H1 (cell line): ENCODE results near the gene CACNB2. TPM values are rescaled to one million over a fixed set of nuclear protein-coding genes. Genes with fewer than 3 reads are reported as not detected.

Experiments
- CTCF ChIA-PET: fragments of 300-600 bp; sonication (Branson Sonifier 250); formaldehyde crosslinking; loops from one replicate; lab custom pipeline; 2021; ENCODE audit not compliant: partially characterized antibody; lab: Charles Lee
- POLR2A ChIA-PET: fragments of 300-600 bp; sonication (Branson Sonifier 250); formaldehyde crosslinking; loops from one replicate; lab custom pipeline; 2021; ENCODE audit warnings: inconsistent platforms; ENCODE audit not compliant: partially characterized antibody; lab: Charles Lee
- DNase-seq, 2 experiments: peaks; one replicate each; pipeline versions ENCODE4 v3.0.0 to v3.0.0-alpha.2; 2010 to 2022; ENCODE audit warnings: low spot score in 2 of 2, low read depth in 1 of 2, mixed read lengths in 1 of 2
- FAIRE-seq: peaks from 2 replicates; lab custom pipeline; 2011; peaks lifted over from hg19 to GRCh38; lab: Jason Lieb, UNC
- H2AFZ ChIP-seq: 2 replicates; pipeline ENCODE4 v1.8.1; 2012; ENCODE audit warnings: low read length, inconsistent platforms
- H2AK5ac ChIP-seq: 2 replicates; pipeline ENCODE4 v1.6.1; 2013; ENCODE audit warnings: low read depth, low read length
- H2BK120ac ChIP-seq: replicated peaks from 2 replicates; pipeline ENCODE3; 2013; ENCODE audit warnings: low read depth, low read length, inconsistent platforms
- H2BK12ac ChIP-seq: 2 replicates; pipeline ENCODE4 v1.6.1; 2013; ENCODE audit warnings: low read depth, low read length
- H2BK15ac ChIP-seq: 2 replicates; pipeline ENCODE4 v1.6.1; 2013; ENCODE audit warnings: low read length
- H2BK20ac ChIP-seq: 2 replicates; pipeline ENCODE4 v1.6.1; 2013; ENCODE audit warnings: low read length
- H2BK5ac ChIP-seq: 2 replicates; pipeline ENCODE4 v1.6.1; 2013; ENCODE audit warnings: low read depth, low read length
- H3K14ac ChIP-seq: 2 replicates; pipeline ENCODE4 v1.6.1; 2013; ENCODE audit warnings: inconsistent platforms; ENCODE audit not compliant: insufficient read length
- H3K18ac ChIP-seq: 2 replicates; pipeline ENCODE4 v1.6.1; 2013; ENCODE audit warnings: low read length; ENCODE audit errors: extremely low read depth
- H3K23ac ChIP-seq: 2 replicates; pipeline ENCODE4 v1.6.1; 2013; ENCODE audit warnings: inconsistent platforms; ENCODE audit not compliant: insufficient read length
- H3K23me2 ChIP-seq: 2 replicates; pipeline ENCODE4 v1.6.1; 2013; ENCODE audit warnings: low read depth, low read length
- H3K27ac ChIP-seq: 2 replicates; pipeline ENCODE4 v1.6.1; 2011; ENCODE audit warnings: low read depth, low read length, inconsistent platforms
- H3K27me3 ChIP-seq, 4 experiments: replicated peaks in 1 of 4; 1 replicate in 1 of 4; 2 replicates in 3 of 4; pipeline versions ENCODE4 v1.6.1 to v1.8.1; 2011 to 2013; ENCODE audit warnings: low read length in 3 of 4, mild to moderate bottlenecking in 3 of 4, inconsistent platforms in 2 of 4, mixed read lengths in 2 of 4, moderate library complexity in 1 of 4; ENCODE audit not compliant: control insufficient read depth in 3 of 4, insufficient read depth in 3 of 4; ENCODE audit errors: extremely low read depth in 1 of 4
- H3K36me3 ChIP-seq, 4 experiments: 2 replicates each; pipeline versions ENCODE4 v1.6.1 to v1.8.1; 2011 to 2013; ENCODE audit warnings: mild to moderate bottlenecking in 4 of 4, low read length in 3 of 4, moderate library complexity in 2 of 4, control low read depth in 1 of 4, inconsistent platforms in 1 of 4; ENCODE audit not compliant: insufficient read depth in 4 of 4, control insufficient read depth in 2 of 4
- H3K4ac ChIP-seq: replicated peaks from 2 replicates; pipeline ENCODE3; 2013; ENCODE audit warnings: low read length, low read depth, mixed read lengths, inconsistent platforms; ENCODE audit not compliant: insufficient read length
- H3K4me1 ChIP-seq, 4 experiments: replicated peaks in 1 of 4; 1 replicate in 1 of 4; 2 replicates in 3 of 4; pipeline versions ENCODE4 v1.6.1 to v1.8.1; 2011 to 2013; ENCODE audit warnings: low read length in 3 of 4, inconsistent platforms in 2 of 4, mixed read lengths in 1 of 4; ENCODE audit not compliant: insufficient read depth in 4 of 4, control insufficient read depth in 3 of 4
- H3K4me2 ChIP-seq, 2 experiments: 2 replicates each; pipeline versions ENCODE4 v1.6.1 to v1.8.1; 2011 to 2013; ENCODE audit warnings: low read depth in 2 of 2, low read length in 2 of 2, control low read depth in 1 of 2, inconsistent platforms in 1 of 2, mild to moderate bottlenecking in 1 of 2; ENCODE audit not compliant: insufficient read depth in 1 of 2
- H3K4me3 ChIP-seq, 4 experiments: fragments of 200-600, 300-600 bp in 1 of 4; sonication (generic), shearing (Covaris generic), sonication (Bioruptor Twin) in 1 of 4; 2 replicates each; pipeline versions ENCODE4 v1.5.1 to v1.8.1; 2011 to 2016; ENCODE audit warnings: low read length in 4 of 4, low read depth in 3 of 4, control low read depth in 2 of 4, inconsistent platforms in 2 of 4, mild to moderate bottlenecking in 2 of 4, mixed read lengths in 1 of 4, moderate library complexity in 1 of 4; ENCODE audit not compliant: insufficient read depth in 2 of 4; ENCODE audit errors: extremely low read depth in 1 of 4
- H3K56ac ChIP-seq: replicated peaks from 2 replicates; pipeline ENCODE3; 2013; ENCODE audit warnings: low read depth, mild to moderate bottlenecking, mixed read lengths, low read length, inconsistent platforms; ENCODE audit not compliant: insufficient read length
- H3K79me1 ChIP-seq: 2 replicates; pipeline ENCODE4 v1.6.1; 2013; ENCODE audit warnings: low read depth, low read length, control low read depth
- H3K79me2 ChIP-seq, 2 experiments: 2 replicates each; pipeline versions ENCODE4 v1.6.1 to v1.8.1; 2012 to 2013; ENCODE audit warnings: low read length in 2 of 2, mild to moderate bottlenecking in 2 of 2, inconsistent platforms in 1 of 2; ENCODE audit not compliant: insufficient read depth in 2 of 2, control insufficient read depth in 1 of 2
- H3K9ac ChIP-seq, 4 experiments: replicated peaks in 1 of 4; 1 replicate in 1 of 4; 2 replicates in 3 of 4; pipeline versions ENCODE4 v1.6.1 to v1.8.1; 2011 to 2013; ENCODE audit warnings: low read depth in 3 of 4, low read length in 3 of 4, control low read depth in 2 of 4, mild to moderate bottlenecking in 2 of 4, moderate library complexity in 2 of 4, inconsistent platforms in 1 of 4; ENCODE audit errors: extremely low read depth in 1 of 4
- H3K9me3 ChIP-seq, 2 experiments: 2 replicates each; pipeline versions ENCODE4 v1.6.1 to v1.8.1; 2012 to 2013; ENCODE audit warnings: mild to moderate bottlenecking in 2 of 2, moderate library complexity in 2 of 2, control low read depth in 1 of 2, inconsistent platforms in 1 of 2, low read depth in 1 of 2, low read length in 1 of 2, mixed read lengths in 1 of 2; ENCODE audit not compliant: insufficient read depth in 2 of 2
- H4K20me1 ChIP-seq, 2 experiments: replicated peaks in 1 of 2; 2 replicates each; pipeline versions ENCODE3 to v1.8.1; 2011 to 2013; ENCODE audit warnings: inconsistent platforms in 2 of 2, low read length in 2 of 2, mild to moderate bottlenecking in 1 of 2; ENCODE audit not compliant: insufficient read depth in 2 of 2, control insufficient read depth in 1 of 2
- H4K5ac ChIP-seq: 2 replicates; pipeline ENCODE4 v1.6.1; 2013; ENCODE audit warnings: low read length, low read depth, mixed read lengths, inconsistent platforms; ENCODE audit not compliant: insufficient read length
- H4K8ac ChIP-seq: 2 replicates; pipeline ENCODE4 v1.8.0; 2013; ENCODE audit warnings: mild to moderate bottlenecking, moderate library complexity, low read length, inconsistent platforms; ENCODE audit not compliant: insufficient read depth; ENCODE audit errors: extremely low read depth
- H4K91ac ChIP-seq: replicated peaks from 2 replicates; pipeline ENCODE3; 2013; ENCODE audit warnings: low read length, mixed read lengths, inconsistent platforms; ENCODE audit not compliant: insufficient read length
- BRCA1 ChIP-seq: IDR thresholded peaks from 2 replicates; pipeline ENCODE4 v1.6.1; 2012; ENCODE audit warnings: low read depth, low read length, improper control_type of control experiment
- CHD1 ChIP-seq: IDR thresholded peaks from 2 replicates; pipeline ENCODE4 v1.6.1; 2012; ENCODE audit warnings: low read depth, low read length, improper control_type of control experiment
- GTF2F1 ChIP-seq: IDR thresholded peaks from 2 replicates; pipeline ENCODE4 v1.6.1; 2012; ENCODE audit warnings: low read depth, low read length, improper control_type of control experiment, borderline replicate concordance
- NRF1 ChIP-seq: IDR thresholded peaks from 2 replicates; pipeline ENCODE4 v1.6.1; 2011; ENCODE audit warnings: mild to moderate bottlenecking, low read depth, low read length, improper control_type of control experiment
- WGBS, 2 experiments: shearing (Covaris generic) in 1 of 2; methylation state at CpG; one replicate each; pipeline versions ENCODE4 v1.1.6 to v1.1.7; 2013 to 2015; ENCODE audit warnings: low lambda C conversion rate in 2 of 2, mixed read lengths in 2 of 2, inconsistent platforms in 1 of 2, low coverage in 1 of 2, missing lambda C conversion rate in 1 of 2; ENCODE audit not compliant: insufficient replicate concordance in 2 of 2, insufficient coverage in 1 of 2, insufficient read length in 1 of 2; ENCODE audit errors: extremely low coverage in 1 of 2, missing lambda C conversion rate in 1 of 2; 5-methylcytosine and 5-hydroxymethylcytosine counted together
- polyA plus RNA-seq, 7 experiments: library from polyadenylated mRNA; depleted of rRNA in 3 of 7; stranded (reverse) in 5 of 7; unstranded in 2 of 7; fragments of >200 nt in 5 of 7; fragments of 200-250 nt in 2 of 7; gene quantifications; 1 replicate in 5 of 7; 2 replicates in 1 of 7; 4 replicates in 1 of 7; pipeline versions ENCODE4 v1.2.1 to v1.2.3, GENCODE V29; 2011 to 2013; ENCODE audit warnings: missing spikeins in 2 of 7, mixed read lengths in 2 of 7
- total RNA-seq: library from RNA; stranded (reverse); fragmentation: NEBNext Ultra II Directional; extraction: Animal tissue kit (Norgen Biotek cat#: 25700); gene quantifications from 2 replicates; pipeline ENCODE4 v1.2.1, GENCODE V29; 2021

Gene CACNB2
- total and polyA plus RNA-seq, 2 of the 8 experiments (the other 6 are each of a cell fraction or from before 2014, with no cell fraction given): 2.4 to 3.2 TPM

DNA sequence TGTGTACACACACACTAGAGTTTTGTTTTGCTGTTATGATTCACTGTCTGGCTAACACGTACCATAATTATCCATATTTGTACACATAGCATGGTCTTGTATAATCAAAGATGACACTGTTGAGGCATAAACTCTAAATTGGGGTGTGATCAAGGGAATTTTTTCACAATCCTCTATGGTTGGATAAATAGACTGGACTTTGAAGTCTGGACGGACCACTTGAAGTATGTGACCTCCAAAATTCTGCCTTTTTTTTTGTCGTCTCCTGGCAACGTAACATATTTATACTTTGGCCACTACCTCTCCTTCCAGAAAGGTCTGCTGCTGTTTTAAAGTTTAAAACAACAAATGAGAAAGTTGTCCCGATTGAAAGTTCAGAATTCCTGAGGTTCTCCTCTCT is 193.4 kb downstream of the CACNB2 start:
- Histone ChIP-seq H3K4ac (no peak overlapping the region), H4K91ac (no peak overlapping the region), H3K9me3 (no peaks in the 10 kb centered on the region), H2BK20ac (no peak overlapping the region), H3K36me3 (no peaks in the 10 kb centered on the region), H2BK12ac (no peak overlapping the region), H3K9ac (no peak overlapping the region), H3K27me3 (no peaks in the 10 kb centered on the region), H3K18ac (no peak overlapping the region), H2BK120ac (no peak overlapping the region), H2AK5ac (no peak overlapping the region), H3K27ac (no peak overlapping the region), H3K23me2 (no peaks in the 10 kb centered on the region), H4K8ac (no peak overlapping the region), H3K56ac (no peak overlapping the region), H2BK5ac (no peak overlapping the region), H2BK15ac (no peak overlapping the region), H3K14ac (no peak overlapping the region), H3K79me1 (no peaks in the 10 kb centered on the region), H3K4me2 (no peak overlapping the region), H2AFZ (no peak overlapping the region), H3K23ac (no peak overlapping the region), H3K79me2 (no peaks in the 10 kb centered on the region), H3K4me3 (no peak overlapping the region), H4K5ac (no peak overlapping the region), H4K20me1 (no peaks in the 10 kb centered on the region), H3K4me1 (no peaks in the 10 kb centered on the region)
- ChIA-PET POLR2A (no interaction called here), CTCF (no interaction called here)
- DNase-seq (no peak), FAIRE-seq (no peak)
- WGBS, 2 experiments: 87% methylated on average over 5 of the region's 5 CpGs; no CpG with 5 or more reads in 1 of the 2 experiments
- TF ChIP-seq CHD1 (no peak), GTF2F1 (no peak), NRF1 (no peak), BRCA1 (no peak)
